HCT116 (cell line): Measurements from ENCODE around the gene OR4D6. TPM values are rescaled to one million over a fixed set of nuclear protein-coding genes. Genes with fewer than 3 reads are reported as not detected.

ENCODE experiments used
- ATAC-seq: fragments of 200-7000 bp; cut with Tn5 transposase; 2 replicates; pipeline ENCODE4 v1.9.1; 2020; ENCODE audit warnings: mild to moderate bottlenecking, moderate library complexity
- BruUV-seq: library from RNA; stranded (reverse); fragments of 400-500 nt; replicated peaks from 2 replicates; lab custom pipeline; 2021; lab: Mats Ljungman, UMichigan
- CTCF ChIA-PET: fragments of 300-600 bp; sonication (Branson Sonifier 250); formaldehyde crosslinking; loops from one replicate; lab custom pipeline; 2021; ENCODE audit warnings: antibody characterized with exemption; lab: Charles Lee
- POLR2A ChIA-PET: fragments of 300-600, 350-600 bp; sonication (Branson Sonifier 250); formaldehyde crosslinking; loops from one replicate; lab custom pipeline; 2021; ENCODE audit warnings: antibody characterized with exemption; lab: Charles Lee
- RAD21 ChIA-PET, 2 experiments: fragments of 300-600 bp; sonication (Branson Sonifier 250); formaldehyde crosslinking; loops; one replicate each; lab custom pipeline; 2023; ENCODE audit warnings: low total read pairs in 2 of 2; ENCODE audit not compliant: uncharacterized antibody in 2 of 2, unreplicated experiment in 2 of 2, low non-redundant PET in 1 of 2; lab: Charles Lee
- DNase-seq: peaks from one replicate; pipeline ENCODE4 v3.0.0-alpha.2; 2010; ENCODE audit warnings: low read depth, low spot score
- H2AFZ ChIP-seq: fragments of 200-600 bp; shearing (Covaris generic), sonication (generic); 2 replicates; pipeline ENCODE4 v1.6.1; 2017; ENCODE audit warnings: low read depth, mixed run types, mixed read lengths, antibody characterized with exemption, low read length; ENCODE audit not compliant: poor library complexity, severe bottlenecking
- H3K27ac ChIP-seq: 2 replicates; pipeline ENCODE4 v1.5.1; 2012; ENCODE audit warnings: low read depth, low read length
- H3K27me3 ChIP-seq: fragments of 200-600 bp; sonication (generic); 2 replicates; pipeline ENCODE4 v1.6.1; 2016; ENCODE audit warnings: mixed run types, low read length, mixed read lengths; ENCODE audit not compliant: insufficient read depth
- H3K36me3 ChIP-seq, 2 experiments: fragments of 200-500 bp in 1 of 2; fragments of 200-600 bp in 1 of 2; sonication (Bioruptor generic) in 1 of 2; sonication (generic) in 1 of 2; 2 replicates each; pipeline versions ENCODE4 v1.5.1 to v1.6.1; 2014 to 2016; ENCODE audit warnings: low read length in 2 of 2, inconsistent platforms in 1 of 2, mixed read lengths in 1 of 2, mixed run types in 1 of 2; ENCODE audit not compliant: insufficient read depth in 2 of 2, control insufficient read depth in 1 of 2
- H3K4me1 ChIP-seq, 2 experiments: fragments of 200-600 bp in 1 of 2; sonication (generic) in 1 of 2; 2 replicates each; pipeline versions ENCODE4 v1.5.1 to v1.6.1; 2012 to 2017; ENCODE audit warnings: low read length in 2 of 2, inconsistent platforms in 1 of 2, mild to moderate bottlenecking in 1 of 2, mixed read lengths in 1 of 2, mixed run types in 1 of 2, moderate library complexity in 1 of 2; ENCODE audit not compliant: insufficient read depth in 2 of 2, control insufficient read depth in 1 of 2
- H3K4me2 ChIP-seq: fragments of 200-600 bp; sonication (generic); 2 replicates; pipeline ENCODE4 v1.6.1; 2017; ENCODE audit warnings: mixed run types, low read length, mixed read lengths
- H3K4me3 ChIP-seq, 2 experiments: fragments of 200-600 bp in 1 of 2; sonication (generic) in 1 of 2; replicated peaks in 1 of 2; 2 replicates each; pipeline ENCODE4 v1.5.1; 2011 to 2016; ENCODE audit warnings: low read length in 2 of 2, control low read depth in 1 of 2, low read depth in 1 of 2, mild to moderate bottlenecking in 1 of 2, mixed read lengths in 1 of 2, mixed run types in 1 of 2
- H3K79me2 ChIP-seq: fragments of 200-600 bp; sonication (generic); 2 replicates; pipeline ENCODE4 v1.6.1; 2017; ENCODE audit warnings: mild to moderate bottlenecking, mixed run types, low read length, moderate library complexity, mixed read lengths; ENCODE audit not compliant: insufficient read depth
- H3K9ac ChIP-seq: fragments of 200-600 bp; sonication (generic); 2 replicates; pipeline ENCODE4 v1.6.1; 2016; ENCODE audit warnings: low read length, mixed read lengths
- H3K9me2 ChIP-seq: fragments of 200-600 bp; sonication (generic), shearing (Covaris generic); 2 replicates; pipeline ENCODE4 v1.6.1; 2017; ENCODE audit warnings: mixed run types, mild to moderate bottlenecking, moderate library complexity; ENCODE audit not compliant: insufficient read depth
- H3K9me3 ChIP-seq, 2 experiments: fragments of 200-500 bp in 1 of 2; fragments of 200-600 bp in 1 of 2; sonication (Bioruptor generic) in 1 of 2; sonication (generic) in 1 of 2; 2 replicates each; pipeline ENCODE4 v1.6.1; 2014 to 2017; ENCODE audit warnings: low read length in 2 of 2, mixed read lengths in 2 of 2, inconsistent platforms in 1 of 2, low read depth in 1 of 2, mild to moderate bottlenecking in 1 of 2, mixed run types in 1 of 2, moderate library complexity in 1 of 2; ENCODE audit not compliant: control insufficient read depth in 1 of 2, insufficient read depth in 1 of 2
- H4K20me1 ChIP-seq: fragments of 200-600 bp; sonication (generic), shearing (Covaris generic); 2 replicates; pipeline ENCODE4 v1.6.1; 2017; ENCODE audit warnings: mixed run types, mild to moderate bottlenecking, moderate library complexity; ENCODE audit not compliant: insufficient read depth
- CEBPB ChIP-seq: IDR thresholded peaks from 2 replicates; pipeline ENCODE4 v1.6.1; 2012; ENCODE audit warnings: low read depth
- EGR1 ChIP-seq: IDR thresholded peaks from 2 replicates; pipeline ENCODE4 v1.6.1; 2012; ENCODE audit warnings: low read depth
- ELF1 ChIP-seq: IDR thresholded peaks from 2 replicates; pipeline ENCODE4 v1.6.1; 2012; ENCODE audit warnings: low read depth, borderline replicate concordance
- EZH2 ChIP-seq: fragments of 200-600 bp; sonication (generic); IDR thresholded peaks from 2 replicates; pipeline ENCODE4 v1.6.1; 2017; ENCODE audit warnings: antibody characterized with exemption, mixed run types
- EZH2phosphoT487 ChIP-seq: fragments of 200-600 bp; IDR thresholded peaks from 2 replicates; pipeline ENCODE4 v1.6.1; 2018; ENCODE audit warnings: antibody characterized with exemption, borderline replicate concordance
- FOSL1 ChIP-seq: IDR thresholded peaks from 2 replicates; pipeline ENCODE4 v1.6.1; 2012; ENCODE audit warnings: low read depth
- POLR2AphosphoS5 ChIP-seq: IDR thresholded peaks from 2 replicates; pipeline ENCODE4 v1.6.1; 2011; ENCODE audit warnings: mild to moderate bottlenecking, low read depth, low read length, moderate library complexity
- RAD21 ChIP-seq: IDR thresholded peaks from 2 replicates; pipeline ENCODE4 v1.6.1; 2012; ENCODE audit warnings: low read depth, mild to moderate bottlenecking
- SP1 ChIP-seq: IDR thresholded peaks from 2 replicates; pipeline ENCODE4 v1.6.1; 2012; ENCODE audit warnings: low read depth
- SRF ChIP-seq: IDR thresholded peaks from 2 replicates; pipeline ENCODE4 v1.6.1; 2012; ENCODE audit warnings: low read depth
- TCF7L2 ChIP-seq: IDR thresholded peaks from 2 replicates; pipeline ENCODE4 v1.7.0; 2011; ENCODE audit warnings: borderline replicate concordance, inconsistent platforms; ENCODE audit not compliant: insufficient read depth, insufficient read length; ENCODE audit errors: extremely low read depth
- YY1 ChIP-seq: IDR thresholded peaks from 2 replicates; pipeline ENCODE4 v1.6.1; 2011; ENCODE audit warnings: low read length, low read depth, moderate library complexity, mild to moderate bottlenecking; ENCODE audit not compliant: insufficient replicate concordance; ENCODE audit errors: extremely low read depth
- intact Hi-C: fragments of 100-400 bp; cut with micrococcal nuclease; formaldehyde crosslinking; loops from 2 replicates; pipeline ENCODE4 v1.10.0; 2022
- total RNA-seq: library from RNA; stranded (reverse); gene quantifications from one replicate; pipeline ENCODE4 v1.2.1, GENCODE V29; 2021; ENCODE audit not compliant: unreplicated experiment
- TF ChIP-seq, protein P1 (sequence below): IDR thresholded peaks from 2 replicates; pipeline ENCODE4 v1.6.1; 2012
- TF ChIP-seq, protein P2 (sequence below), 3 experiments: fragments of 200-600 bp in 1 of 3; sonication (generic) in 1 of 3; IDR thresholded peaks in 2 of 3; conservative IDR thresholded peaks in 1 of 3; 2 replicates each; pipeline ENCODE4 v1.5.1; 2012 to 2017; ENCODE audit warnings: low read depth in 2 of 3, low read length in 2 of 3, antibody characterized with exemption in 1 of 3, borderline replicate concordance in 1 of 3, control low read depth in 1 of 3, mild to moderate bottlenecking in 1 of 3, mixed read lengths in 1 of 3, mixed run types in 1 of 3, moderate library complexity in 1 of 3; ENCODE audit not compliant: insufficient read depth in 1 of 3
- TF ChIP-seq, protein P3 (sequence below): IDR thresholded peaks from 2 replicates; pipeline ENCODE4 v1.6.1; 2011; ENCODE audit warnings: mild to moderate bottlenecking, low read length, moderate library complexity; ENCODE audit not compliant: insufficient replicate concordance; ENCODE audit errors: extremely low read depth
- TF ChIP-seq, protein P4 (sequence below): IDR thresholded peaks from 2 replicates; pipeline ENCODE4 v1.6.1; 2012; ENCODE audit warnings: low read depth

Gene OR4D6
- total RNA-seq, 1 experiment from 2014 or later = not detected

DNA sequence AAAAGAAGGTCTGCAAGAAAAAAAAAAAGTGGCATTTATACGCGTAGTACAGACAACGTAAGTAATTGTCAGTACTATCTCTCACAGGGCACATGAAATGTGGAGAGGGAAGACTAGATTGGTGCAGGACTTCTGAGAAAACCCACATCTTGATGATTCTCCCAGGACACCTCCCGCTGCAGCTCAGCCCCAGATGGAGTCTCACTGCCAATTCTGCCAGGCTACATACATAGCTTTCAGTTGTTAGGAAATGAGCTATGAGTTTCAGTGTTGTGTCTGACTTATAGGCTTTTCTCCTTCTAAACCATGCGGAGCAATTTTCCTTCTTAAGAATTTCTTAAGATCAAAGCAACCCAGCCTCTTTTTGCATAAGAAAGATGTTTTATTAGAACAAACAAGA lies 40.1 kb upstream of the OR4D6 start:
- H3K4me2 ChIP-seq = no peak overlapping the region
- H2AFZ ChIP-seq = no peak overlapping the region
- H3K36me3 ChIP-seq = no peaks in the 10 kb centered on the region
- no peaks in the 10 kb centered on the region for H3K9me2 ChIP-seq
- no peak overlapping the region for H3K9ac ChIP-seq
- TF ChIP-seq TCF7L2 = no peak
- TF ChIP-seq, protein P1, sequence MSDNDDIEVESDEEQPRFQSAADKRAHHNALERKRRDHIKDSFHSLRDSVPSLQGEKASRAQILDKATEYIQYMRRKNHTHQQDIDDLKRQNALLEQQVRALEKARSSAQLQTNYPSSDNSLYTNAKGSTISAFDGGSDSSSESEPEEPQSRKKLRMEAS = no peak
- TF ChIP-seq FOSL1 = no peak
- TF ChIP-seq, protein P2, sequence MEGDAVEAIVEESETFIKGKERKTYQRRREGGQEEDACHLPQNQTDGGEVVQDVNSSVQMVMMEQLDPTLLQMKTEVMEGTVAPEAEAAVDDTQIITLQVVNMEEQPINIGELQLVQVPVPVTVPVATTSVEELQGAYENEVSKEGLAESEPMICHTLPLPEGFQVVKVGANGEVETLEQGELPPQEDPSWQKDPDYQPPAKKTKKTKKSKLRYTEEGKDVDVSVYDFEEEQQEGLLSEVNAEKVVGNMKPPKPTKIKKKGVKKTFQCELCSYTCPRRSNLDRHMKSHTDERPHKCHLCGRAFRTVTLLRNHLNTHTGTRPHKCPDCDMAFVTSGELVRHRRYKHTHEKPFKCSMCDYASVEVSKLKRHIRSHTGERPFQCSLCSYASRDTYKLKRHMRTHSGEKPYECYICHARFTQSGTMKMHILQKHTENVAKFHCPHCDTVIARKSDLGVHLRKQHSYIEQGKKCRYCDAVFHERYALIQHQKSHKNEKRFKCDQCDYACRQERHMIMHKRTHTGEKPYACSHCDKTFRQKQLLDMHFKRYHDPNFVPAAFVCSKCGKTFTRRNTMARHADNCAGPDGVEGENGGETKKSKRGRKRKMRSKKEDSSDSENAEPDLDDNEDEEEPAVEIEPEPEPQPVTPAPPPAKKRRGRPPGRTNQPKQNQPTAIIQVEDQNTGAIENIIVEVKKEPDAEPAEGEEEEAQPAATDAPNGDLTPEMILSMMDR (IDR thresholded peaks at IDR 0.05 in 2 of 3, conservative IDR thresholded peaks at IDR 0.05 in 1 of 3; ENCODE audit: borderline replicate concordance in 1 of 3, insufficient read depth in 1 of 3, low read depth in 2 of 3, low read length in 2 of 3) = no peak
- no peak for TF ChIP-seq EZH2
- no peak for TF ChIP-seq EZH2phosphoT487
- no peak for TF ChIP-seq POLR2AphosphoS5
- TF ChIP-seq SP1 = no peak
- TF ChIP-seq, protein P3, sequence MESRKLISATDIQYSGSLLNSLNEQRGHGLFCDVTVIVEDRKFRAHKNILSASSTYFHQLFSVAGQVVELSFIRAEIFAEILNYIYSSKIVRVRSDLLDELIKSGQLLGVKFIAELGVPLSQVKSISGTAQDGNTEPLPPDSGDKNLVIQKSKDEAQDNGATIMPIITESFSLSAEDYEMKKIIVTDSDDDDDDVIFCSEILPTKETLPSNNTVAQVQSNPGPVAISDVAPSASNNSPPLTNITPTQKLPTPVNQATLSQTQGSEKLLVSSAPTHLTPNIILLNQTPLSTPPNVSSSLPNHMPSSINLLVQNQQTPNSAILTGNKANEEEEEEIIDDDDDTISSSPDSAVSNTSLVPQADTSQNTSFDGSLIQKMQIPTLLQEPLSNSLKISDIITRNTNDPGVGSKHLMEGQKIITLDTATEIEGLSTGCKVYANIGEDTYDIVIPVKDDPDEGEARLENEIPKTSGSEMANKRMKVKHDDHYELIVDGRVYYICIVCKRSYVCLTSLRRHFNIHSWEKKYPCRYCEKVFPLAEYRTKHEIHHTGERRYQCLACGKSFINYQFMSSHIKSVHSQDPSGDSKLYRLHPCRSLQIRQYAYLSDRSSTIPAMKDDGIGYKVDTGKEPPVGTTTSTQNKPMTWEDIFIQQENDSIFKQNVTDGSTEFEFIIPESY = no peak
- TF ChIP-seq CEBPB = no peak
- no peak for TF ChIP-seq EGR1
- TF ChIP-seq ELF1 = no peak
- no peak for TF ChIP-seq YY1
- TF ChIP-seq, protein P4, sequence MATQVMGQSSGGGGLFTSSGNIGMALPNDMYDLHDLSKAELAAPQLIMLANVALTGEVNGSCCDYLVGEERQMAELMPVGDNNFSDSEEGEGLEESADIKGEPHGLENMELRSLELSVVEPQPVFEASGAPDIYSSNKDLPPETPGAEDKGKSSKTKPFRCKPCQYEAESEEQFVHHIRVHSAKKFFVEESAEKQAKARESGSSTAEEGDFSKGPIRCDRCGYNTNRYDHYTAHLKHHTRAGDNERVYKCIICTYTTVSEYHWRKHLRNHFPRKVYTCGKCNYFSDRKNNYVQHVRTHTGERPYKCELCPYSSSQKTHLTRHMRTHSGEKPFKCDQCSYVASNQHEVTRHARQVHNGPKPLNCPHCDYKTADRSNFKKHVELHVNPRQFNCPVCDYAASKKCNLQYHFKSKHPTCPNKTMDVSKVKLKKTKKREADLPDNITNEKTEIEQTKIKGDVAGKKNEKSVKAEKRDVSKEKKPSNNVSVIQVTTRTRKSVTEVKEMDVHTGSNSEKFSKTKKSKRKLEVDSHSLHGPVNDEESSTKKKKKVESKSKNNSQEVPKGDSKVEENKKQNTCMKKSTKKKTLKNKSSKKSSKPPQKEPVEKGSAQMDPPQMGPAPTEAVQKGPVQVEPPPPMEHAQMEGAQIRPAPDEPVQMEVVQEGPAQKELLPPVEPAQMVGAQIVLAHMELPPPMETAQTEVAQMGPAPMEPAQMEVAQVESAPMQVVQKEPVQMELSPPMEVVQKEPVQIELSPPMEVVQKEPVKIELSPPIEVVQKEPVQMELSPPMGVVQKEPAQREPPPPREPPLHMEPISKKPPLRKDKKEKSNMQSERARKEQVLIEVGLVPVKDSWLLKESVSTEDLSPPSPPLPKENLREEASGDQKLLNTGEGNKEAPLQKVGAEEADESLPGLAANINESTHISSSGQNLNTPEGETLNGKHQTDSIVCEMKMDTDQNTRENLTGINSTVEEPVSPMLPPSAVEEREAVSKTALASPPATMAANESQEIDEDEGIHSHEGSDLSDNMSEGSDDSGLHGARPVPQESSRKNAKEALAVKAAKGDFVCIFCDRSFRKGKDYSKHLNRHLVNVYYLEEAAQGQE = no peak
- no peak for TF ChIP-seq SRF
- no peak for TF ChIP-seq RAD21
- ATAC-seq = no peak
- H3K4me1 ChIP-seq = no peaks in the 10 kb centered on the region
- no peaks in the 10 kb centered on the region for H3K27me3 ChIP-seq
- CTCF ChIA-PET = no interaction called here
- no peaks in the 10 kb centered on the region for H3K79me2 ChIP-seq
- no peaks in the 10 kb centered on the region for H4K20me1 ChIP-seq
- no TSS peak for BruUV-seq
- no peak for DNase-seq
- intact Hi-C loops = no loop called here
- H3K27ac ChIP-seq = no peak overlapping the region
- RAD21 ChIA-PET = no interaction called here
- H3K9me3 ChIP-seq = no peaks in the 10 kb centered on the region
- POLR2A ChIA-PET = no interaction called here
- no peak overlapping the region for H3K4me3 ChIP-seq
